ENCODE measurements around the gene CNGB1. TPM values are rescaled to one million over a fixed set of nuclear protein-coding genes. Genes with fewer than 3 reads are reported as not detected.

CNGB1 gene
- total and polyA plus RNA-seq, 9 donors = 0.11 TPM; not detected in 8

GRCh38 chr16:57894390-57895080, 76.4 kb downstream of the CNGB1 start:
- Histone ChIP-seq H3K27me3 (no peaks in the 10 kb centered on the region), H3K4me1 (ENCODE audit: insufficient read depth) (no peaks in the 10 kb centered on the region), H3K36me3 (no peaks in the 10 kb centered on the region), H3K9me3 (no peaks in the 10 kb centered on the region), H3K27ac (no peak overlapping the region), H3K4me3 (no peak overlapping the region)
- DNase-seq = no peak
- 77 to 88% (median 85%) methylated on average over 10 of the region's 10 CpGs for WGBS, 3 donors
- TF ChIP-seq POLR2A (IDR thresholded peaks at IDR 0.05) (no peak), EP300 (IDR thresholded peaks at IDR 0.05) (no peak)
- TF ChIP-seq, protein P1, sequence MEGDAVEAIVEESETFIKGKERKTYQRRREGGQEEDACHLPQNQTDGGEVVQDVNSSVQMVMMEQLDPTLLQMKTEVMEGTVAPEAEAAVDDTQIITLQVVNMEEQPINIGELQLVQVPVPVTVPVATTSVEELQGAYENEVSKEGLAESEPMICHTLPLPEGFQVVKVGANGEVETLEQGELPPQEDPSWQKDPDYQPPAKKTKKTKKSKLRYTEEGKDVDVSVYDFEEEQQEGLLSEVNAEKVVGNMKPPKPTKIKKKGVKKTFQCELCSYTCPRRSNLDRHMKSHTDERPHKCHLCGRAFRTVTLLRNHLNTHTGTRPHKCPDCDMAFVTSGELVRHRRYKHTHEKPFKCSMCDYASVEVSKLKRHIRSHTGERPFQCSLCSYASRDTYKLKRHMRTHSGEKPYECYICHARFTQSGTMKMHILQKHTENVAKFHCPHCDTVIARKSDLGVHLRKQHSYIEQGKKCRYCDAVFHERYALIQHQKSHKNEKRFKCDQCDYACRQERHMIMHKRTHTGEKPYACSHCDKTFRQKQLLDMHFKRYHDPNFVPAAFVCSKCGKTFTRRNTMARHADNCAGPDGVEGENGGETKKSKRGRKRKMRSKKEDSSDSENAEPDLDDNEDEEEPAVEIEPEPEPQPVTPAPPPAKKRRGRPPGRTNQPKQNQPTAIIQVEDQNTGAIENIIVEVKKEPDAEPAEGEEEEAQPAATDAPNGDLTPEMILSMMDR (IDR thresholded peaks at IDR 0.05) = no peak
- intact Hi-C loops (cut with DNase I) = no loop called here

GRCh38 chr16:57893559-57894389, 77.2 kb downstream of the CNGB1 start:
- intact Hi-C loops (cut with DNase I) = no loop called here
- Histone ChIP-seq H3K36me3 (no peaks in the 10 kb centered on the region), H3K4me1 (ENCODE audit: insufficient read depth) (no peaks in the 10 kb centered on the region), H3K9me3 (no peaks in the 10 kb centered on the region), H3K27ac (no peak overlapping the region), H3K27me3 (no peaks in the 10 kb centered on the region), H3K4me3 (no peak overlapping the region)
- no peak for DNase-seq
- TF ChIP-seq POLR2A (IDR thresholded peaks at IDR 0.05) = no peak
- TF ChIP-seq, protein P1 (IDR thresholded peaks at IDR 0.05) = no peak
- TF ChIP-seq EP300 (IDR thresholded peaks at IDR 0.05) = no peak
- 64 to 71% (median 70%) methylated on average over 17 of the region's 17 CpGs for WGBS, 3 donors

GRCh38 chr16:57893217-57893558, 77.7 kb downstream of the CNGB1 start:
- DNase-seq = no peak
- Histone ChIP-seq H3K4me3 (no peak overlapping the region), H3K27ac (no peak overlapping the region), H3K36me3 (no peaks in the 10 kb centered on the region), H3K9me3 (no peaks in the 10 kb centered on the region), H3K4me1 (ENCODE audit: insufficient read depth) (no peaks in the 10 kb centered on the region), H3K27me3 (no peaks in the 10 kb centered on the region)
- 84 to 86% (median 85%) methylated on average over 5 of the region's 5 CpGs for WGBS, 3 donors
- intact Hi-C loops (cut with DNase I) = no loop called here
- TF ChIP-seq POLR2A (IDR thresholded peaks at IDR 0.05) (no peak), EP300 (IDR thresholded peaks at IDR 0.05) (no peak)
- TF ChIP-seq, protein P1 (IDR thresholded peaks at IDR 0.05) = no peak

GRCh38 chr16:57892447-57893096, 78.4 kb downstream of the CNGB1 start:
- TF ChIP-seq, protein P1 (IDR thresholded peaks at IDR 0.05) = no peak

More at GRCh38 chr16:57892447-57893096, 78.4 kb downstream of the CNGB1 start:
- Histone ChIP-seq H3K9me3 (no peaks in the 10 kb centered on the region), H3K4me1 (ENCODE audit: insufficient read depth) (no peaks in the 10 kb centered on the region), H3K27me3 (no peaks in the 10 kb centered on the region), H3K4me3 (no peak overlapping the region), H3K27ac (no peak overlapping the region), H3K36me3 (no peaks in the 10 kb centered on the region)
- DNase-seq = no peak
- intact Hi-C loops (cut with DNase I) = no loop called here
- WGBS, 3 donors = 53 to 57% (median 55%) methylated on average over 10 of the region's 10 CpGs

Data from ovary (tissue), 9 donors.